HG03469 (cell line): ENCODE data around the gene LRMDA.

Experiments used
- ATAC-seq: cut with Tn5 transposase; IDR thresholded peaks from one replicate; pipeline ENCODE4 v1.9.1; 2021; ENCODE audit warnings: mild to moderate bottlenecking, moderate library complexity, moderate number of reproducible peaks; ENCODE audit not compliant: unreplicated experiment

Gene LRMDA

GRCh38 chr10:75999515-76000209 is 568.2 kb downstream of the LRMDA start:
- ATAC-seq, result no peak

GRCh38 chr10:76000550-76000949 is 569.1 kb downstream of the LRMDA start:
- ATAC-seq, result no peak

GRCh38 chr10:76001019-76001418 is 569.6 kb downstream of the LRMDA start:
- ATAC-seq, result no peak

GRCh38 chr10:76001461-76001860 is 570.0 kb downstream of the LRMDA start:
- no peak for ATAC-seq

- no peak for ATAC-seq
Measured at GRCh38 chr10:76002262-76002854, 570.9 kb downstream of the LRMDA start.

GRCh38 chr10:76007667-76008181 is 576.3 kb downstream of the LRMDA start:
- ATAC-seq, result no peak

GRCh38 chr10:76009531-76009930 is 578.1 kb downstream of the LRMDA start:
- no peak for ATAC-seq

- no peak for ATAC-seq
Measured at GRCh38 chr10:76010703-76011102, 579.3 kb downstream of the LRMDA start.

- no peak for ATAC-seq
Measured at GRCh38 chr10:76012716-76013327, 581.4 kb downstream of the LRMDA start.

GRCh38 chr10:76015245-76015644 is 583.8 kb downstream of the LRMDA start:
- no peak for ATAC-seq

- ATAC-seq, result no peak
Measured at GRCh38 chr10:76017026-76017732, 585.8 kb downstream of the LRMDA start.

GRCh38 chr10:76017733-76018433 is 586.5 kb downstream of the LRMDA start:
- no peak for ATAC-seq

GRCh38 chr10:76020630-76021029 is 589.2 kb downstream of the LRMDA start:
- ATAC-seq, result no peak

GRCh38 chr10:76021398-76021797 is 590.0 kb downstream of the LRMDA start:
- ATAC-seq, result no peak

- no peak for ATAC-seq
Measured at GRCh38 chr10:76022366-76022765, 590.9 kb downstream of the LRMDA start.

- ATAC-seq, result no peak
Measured at GRCh38 chr10:76023007-76023406, 591.6 kb downstream of the LRMDA start.

- ATAC-seq, result no peak
Measured at GRCh38 chr10:76024460-76025123, 593.2 kb downstream of the LRMDA start.

GRCh38 chr10:76025124-76025477 is 593.7 kb downstream of the LRMDA start:
- ATAC-seq, result no peak

- ATAC-seq, result no peak
Measured at GRCh38 chr10:76026176-76026771, 594.9 kb downstream of the LRMDA start.

- ATAC-seq, result no peak
Measured at GRCh38 chr10:76026905-76027304, 595.5 kb downstream of the LRMDA start.
